CD4-positive, alpha-beta T cell treated with Interleukin-4 for 1 hour (primary cell): ENCODE data around the gene KCNA2.

Experiments used
- DNase-seq, 2 donors: peaks; one replicate each; pipeline ENCODE4 v3.0.0-alpha.2; 2020 to 2022

Gene KCNA2

DNA sequence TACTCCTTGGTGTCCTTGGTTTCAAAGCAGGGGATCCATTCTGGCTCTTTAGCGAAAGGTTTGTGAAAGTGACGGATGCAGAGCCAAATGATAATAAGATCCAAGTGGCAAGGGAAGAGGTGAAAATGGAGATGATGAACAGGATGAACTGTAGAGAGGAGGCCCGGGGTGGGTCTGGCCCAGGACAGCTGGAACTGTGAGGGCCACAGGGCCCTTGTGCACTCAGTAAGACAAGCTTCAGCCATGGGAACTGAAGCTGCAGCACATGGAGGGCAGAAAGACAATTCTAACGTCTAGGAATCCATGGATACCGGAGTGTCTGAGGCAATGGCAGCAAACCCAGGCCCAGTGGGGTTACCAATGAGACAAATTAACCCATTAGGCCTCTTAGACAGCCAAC, 4.8 kb downstream of the KCNA2 start:
- no peak for DNase-seq

DNA sequence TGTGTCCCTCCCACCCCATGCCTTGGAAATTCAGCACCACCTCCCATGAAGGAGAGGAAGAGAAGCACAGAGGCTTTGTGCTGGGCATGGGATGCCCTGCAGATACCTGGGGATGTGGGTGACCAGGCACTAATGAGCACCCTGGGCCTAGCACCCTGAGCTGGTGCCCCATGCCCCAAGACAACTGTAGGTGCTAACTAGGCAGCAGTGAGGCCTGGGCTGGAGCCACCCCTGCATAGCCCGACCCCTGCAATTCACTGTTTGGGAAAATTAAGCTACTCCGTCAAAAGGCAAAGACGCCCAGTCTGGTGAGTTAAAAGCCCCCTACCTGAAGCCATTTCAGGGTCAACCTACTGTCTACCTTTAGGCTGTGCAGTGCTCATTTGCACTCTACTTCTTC, 5.4 kb downstream of the KCNA2 start:
- no peak for DNase-seq

DNA sequence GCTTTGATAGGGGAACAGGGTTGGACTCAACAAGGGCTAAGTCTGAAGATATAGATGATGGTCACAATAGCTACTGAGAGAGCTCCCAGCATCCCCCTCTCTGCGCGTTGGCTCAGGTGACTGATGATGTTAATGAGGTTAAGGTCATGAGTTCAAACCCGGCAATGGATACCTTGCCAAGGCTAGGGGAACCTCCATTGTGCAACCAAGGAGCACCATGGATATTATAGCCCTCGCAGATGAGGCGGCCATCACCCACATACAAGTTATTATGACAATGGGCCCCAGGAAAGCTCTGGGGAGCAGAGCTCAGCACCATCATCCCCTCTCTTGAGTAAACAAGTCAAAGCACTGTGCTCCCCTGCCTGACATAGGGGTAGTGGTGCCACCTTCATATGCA, 8.2 kb downstream of the KCNA2 start:
- no peak for DNase-seq

DNA sequence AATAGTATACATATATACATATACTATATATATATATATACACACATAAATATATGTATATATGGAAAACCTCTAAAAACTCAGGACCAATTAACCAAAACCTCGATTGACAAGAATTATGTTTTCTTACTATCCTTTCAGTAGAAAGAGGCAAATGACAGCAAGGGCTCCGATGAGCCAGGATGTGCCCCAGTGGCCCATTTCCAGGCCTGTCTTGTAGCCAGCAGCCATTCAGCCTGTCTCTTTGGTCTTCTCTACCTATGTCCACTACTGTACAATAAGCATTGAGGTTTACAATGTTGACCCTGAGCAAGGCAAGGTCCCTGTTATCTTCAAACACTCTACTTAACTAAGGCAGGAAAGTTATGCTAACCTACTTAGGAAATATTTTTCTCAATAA, 9.8 kb downstream of the KCNA2 start:
- DNase-seq = no peak

DNA sequence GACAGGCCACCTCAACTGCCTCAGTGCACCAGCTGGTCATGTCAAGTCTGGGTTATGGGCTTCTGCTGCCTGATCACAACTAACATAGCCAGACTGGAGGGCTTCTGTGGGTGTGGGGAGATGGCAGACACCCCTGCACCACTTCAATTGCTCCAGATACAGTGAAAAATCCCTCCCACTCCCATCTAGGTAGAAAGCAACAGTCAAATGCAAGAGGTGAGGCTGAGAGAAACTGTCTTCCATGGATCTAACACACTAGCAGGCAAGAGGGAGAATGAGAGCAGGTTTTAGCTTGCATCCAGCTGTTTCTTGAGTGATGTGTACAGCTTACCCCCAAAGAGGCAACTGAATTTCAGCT, 10.8 kb downstream of the KCNA2 start:
- no peak for DNase-seq

DNA sequence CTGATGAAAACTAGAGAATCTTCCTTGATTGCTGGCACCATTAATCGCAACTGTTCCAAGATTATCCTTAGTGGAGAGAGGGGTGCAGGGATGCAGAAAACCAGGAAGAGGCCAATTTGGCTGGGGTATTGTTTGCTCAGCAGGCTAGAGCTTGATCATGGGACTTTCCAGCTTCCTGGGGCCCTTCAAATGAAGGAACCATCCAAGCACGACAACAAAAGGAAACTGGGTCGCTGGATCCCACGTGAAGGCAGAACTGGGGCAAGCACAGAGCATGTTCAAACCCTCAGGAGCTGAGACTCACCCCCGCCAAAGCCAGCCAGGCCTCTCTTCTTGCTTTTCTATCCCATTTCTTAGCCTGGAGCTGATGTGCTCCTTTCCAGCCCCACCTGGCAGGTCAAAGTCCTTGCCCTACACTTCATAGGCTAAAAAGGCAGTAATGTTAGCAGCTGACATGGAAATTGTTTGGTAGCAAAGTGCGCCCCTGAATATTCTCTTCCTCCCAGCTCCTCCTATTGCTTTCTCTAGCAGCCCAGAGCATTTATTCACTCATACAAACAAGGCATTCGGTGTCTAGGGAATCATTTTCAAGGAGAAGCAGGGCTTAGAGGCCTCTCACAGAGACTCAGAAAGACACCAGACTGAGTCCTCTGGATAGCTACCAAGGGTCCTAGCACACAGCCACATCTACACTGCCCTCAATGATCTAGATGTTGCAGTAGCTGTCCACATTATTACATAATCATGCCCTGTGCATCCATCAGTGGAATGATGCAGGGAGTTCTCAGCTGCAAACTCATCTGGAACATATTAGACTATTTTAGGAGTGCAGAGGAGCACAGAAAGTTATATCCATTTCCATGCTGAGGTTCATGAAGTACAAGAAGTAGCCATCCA, 11.5 kb downstream of the KCNA2 start:
- no peak for DNase-seq

DNA sequence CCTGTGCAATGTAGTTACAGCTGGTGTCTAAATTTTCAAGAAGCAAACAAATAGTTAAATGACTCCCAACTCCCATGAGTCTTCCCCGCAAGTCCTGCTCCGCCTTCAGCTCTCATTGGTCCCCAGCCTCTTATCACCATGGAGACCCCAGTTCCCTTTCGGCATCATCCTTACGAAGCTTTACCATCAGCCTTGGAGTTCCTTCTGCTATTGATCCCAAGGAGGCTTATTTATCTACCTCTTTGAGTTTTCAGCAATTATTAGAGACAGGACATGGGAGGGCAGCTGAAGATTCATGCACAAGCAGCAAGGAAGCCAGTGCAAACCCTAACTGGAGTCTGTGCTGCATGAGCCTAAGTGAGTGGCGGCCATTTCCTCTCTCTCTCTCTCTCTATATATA, 12.3 kb downstream of the KCNA2 start:
- no peak for DNase-seq

DNA sequence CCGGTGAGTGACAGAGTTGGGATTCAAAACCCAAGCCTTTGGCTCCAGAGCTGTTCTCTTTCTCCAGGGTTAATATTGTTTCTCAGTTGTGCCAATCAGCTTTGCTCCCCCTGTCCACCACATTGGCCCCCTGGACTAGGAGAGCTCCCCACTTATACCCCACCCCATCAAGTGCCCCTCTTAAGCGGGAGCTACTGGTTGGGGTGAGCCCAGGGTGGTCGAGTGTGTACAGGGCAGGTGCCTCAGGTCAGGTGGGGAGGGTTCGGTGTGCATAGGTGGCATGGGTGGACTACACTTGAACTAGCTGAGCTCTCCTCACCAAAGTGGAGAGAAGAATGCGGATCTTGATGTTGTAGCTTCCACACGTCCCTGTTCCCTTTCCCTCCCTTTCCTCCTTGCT, 14.2 kb downstream of the KCNA2 start:
- no peak for DNase-seq

DNA sequence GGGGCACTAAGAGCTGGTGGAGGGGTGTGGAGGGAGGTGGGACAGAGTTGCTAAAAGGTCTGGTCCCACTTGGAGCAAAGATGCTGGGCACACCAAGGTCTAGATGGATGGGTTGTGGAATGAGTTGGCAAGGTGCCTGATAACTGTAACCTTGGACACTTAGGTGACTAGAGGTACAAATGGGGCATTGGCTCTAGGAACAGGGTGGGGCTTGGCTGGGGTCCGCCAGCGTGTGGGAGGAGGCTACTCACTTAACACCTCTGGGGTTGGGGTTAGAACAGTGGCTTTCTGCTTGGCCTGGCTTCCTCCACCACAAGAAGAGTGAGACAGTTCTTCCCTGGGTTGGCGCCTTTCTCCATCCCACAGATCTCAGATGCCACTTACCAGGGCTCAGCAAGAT, 17.2 kb downstream of the KCNA2 start:
- DNase-seq = no peak

DNA sequence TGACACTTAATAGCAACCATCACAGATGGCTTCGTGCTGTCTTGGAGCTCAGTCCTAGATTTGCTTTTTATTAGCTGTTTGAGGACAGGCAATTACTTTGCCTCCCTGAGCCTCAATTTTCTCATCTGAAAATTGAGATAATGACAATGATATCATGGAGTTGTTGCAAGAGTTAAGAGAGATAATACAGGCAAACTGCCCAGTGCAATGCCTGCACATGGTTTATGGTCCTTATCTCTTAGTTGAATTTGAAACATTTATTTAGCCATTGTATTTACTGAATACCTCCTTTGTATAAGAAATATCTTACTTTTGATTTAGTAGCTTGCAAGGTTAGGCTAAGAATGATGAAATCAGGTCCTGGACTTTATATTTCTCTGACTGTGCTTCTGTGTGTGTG, 17.7 kb downstream of the KCNA2 start:
- DNase-seq = no peak

DNA sequence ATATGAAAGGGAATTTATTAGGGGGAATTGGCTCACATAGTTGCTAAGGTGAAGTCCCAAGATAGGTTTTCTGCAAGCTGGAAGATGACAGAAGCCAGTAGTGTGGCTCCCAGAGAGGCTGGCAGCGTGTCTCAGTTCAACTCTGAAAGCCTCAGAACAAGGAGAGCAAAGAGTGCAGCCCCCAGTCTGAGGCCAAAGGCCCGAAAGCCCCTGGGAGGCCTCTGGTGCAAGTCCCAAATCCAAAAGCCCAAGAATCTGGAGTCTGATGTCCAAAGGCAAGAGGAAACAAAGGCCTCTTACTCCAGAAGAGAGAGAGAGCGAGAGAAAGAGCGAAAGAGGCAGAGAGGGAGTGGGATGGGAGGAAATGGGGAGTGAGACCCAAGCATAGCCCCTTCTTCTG, 18.3 kb downstream of the KCNA2 start:
- DNase-seq = no peak

DNA sequence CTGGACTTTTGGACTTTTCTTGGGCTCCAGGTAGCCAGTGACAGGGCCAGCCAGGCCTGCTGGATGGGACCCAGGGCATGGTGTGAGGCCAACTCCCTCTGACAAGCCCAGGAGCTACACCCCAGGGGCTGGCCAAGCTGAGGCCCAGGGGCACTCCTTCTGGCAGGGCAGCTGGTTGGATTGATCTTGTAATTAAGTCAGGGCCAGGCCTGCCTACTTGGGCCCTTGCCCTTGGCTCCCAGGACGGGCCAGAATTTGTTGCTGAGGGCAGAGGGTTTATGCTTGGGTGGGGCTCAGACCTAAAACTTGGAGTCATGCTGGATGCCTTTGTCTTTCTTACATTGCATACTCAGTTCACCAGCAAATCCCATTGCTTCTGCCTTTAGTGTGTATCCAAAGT, 20.7 kb downstream of the KCNA2 start:
- no peak for DNase-seq

DNA sequence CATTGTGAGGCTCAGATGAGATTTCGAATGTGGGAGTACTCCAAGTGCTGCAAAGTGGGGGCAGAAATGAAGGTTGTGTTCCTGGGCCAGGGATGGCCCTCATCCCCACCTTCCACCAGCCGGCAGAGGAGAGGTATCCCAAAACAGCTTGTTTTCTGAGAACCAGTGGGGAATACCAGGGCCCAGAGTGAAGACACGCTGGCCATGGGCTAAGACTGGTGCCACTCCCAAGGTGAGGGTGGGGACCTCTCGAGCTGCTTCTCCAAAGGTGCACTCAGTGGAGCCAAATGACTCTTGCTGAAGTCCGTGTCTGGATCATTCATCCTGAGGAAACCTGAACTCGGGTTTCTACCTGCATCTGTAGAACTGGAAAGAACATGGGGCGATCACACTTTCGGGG, 22.1 kb downstream of the KCNA2 start:
- no peak for DNase-seq

DNA sequence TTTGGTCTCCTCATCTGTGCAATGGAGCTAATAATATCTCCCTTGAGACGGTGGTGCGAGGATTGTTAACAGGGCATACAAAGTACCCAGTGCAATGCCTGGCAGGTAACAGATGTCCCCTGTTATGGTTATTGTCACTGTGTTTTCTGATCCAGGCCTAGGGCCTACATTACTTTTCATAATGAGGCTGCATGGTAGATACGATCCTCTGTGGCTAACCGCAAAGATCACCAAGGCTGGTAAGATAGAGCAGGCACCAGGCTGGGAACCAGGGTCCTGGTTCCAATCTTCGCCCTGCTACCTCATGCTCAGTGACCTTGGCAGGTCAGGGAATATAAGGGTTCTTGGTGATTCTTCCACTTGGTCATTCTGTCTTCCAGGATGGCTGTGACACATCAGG, 22.7 kb downstream of the KCNA2 start:
- no peak for DNase-seq

DNA sequence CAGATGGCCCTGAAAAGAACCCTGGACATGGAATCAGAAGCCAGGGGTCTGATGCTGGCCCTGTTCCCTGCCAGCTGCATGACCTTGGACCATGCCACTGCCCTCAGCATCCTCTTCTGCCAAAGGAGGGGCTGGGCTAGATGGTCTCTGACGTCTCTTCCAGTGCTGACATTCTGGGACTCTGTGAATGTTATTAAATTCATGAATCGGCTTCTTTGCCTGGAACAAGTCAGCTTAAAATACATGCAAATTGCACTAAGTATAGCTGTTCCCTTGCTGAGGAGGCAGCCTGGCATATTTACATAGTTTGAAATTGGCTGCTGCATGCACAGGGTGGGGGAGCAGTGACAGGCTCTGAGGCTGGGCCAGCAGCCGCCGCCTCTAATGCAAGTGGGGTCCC, 23.8 kb downstream of the KCNA2 start:
- no peak for DNase-seq

DNA sequence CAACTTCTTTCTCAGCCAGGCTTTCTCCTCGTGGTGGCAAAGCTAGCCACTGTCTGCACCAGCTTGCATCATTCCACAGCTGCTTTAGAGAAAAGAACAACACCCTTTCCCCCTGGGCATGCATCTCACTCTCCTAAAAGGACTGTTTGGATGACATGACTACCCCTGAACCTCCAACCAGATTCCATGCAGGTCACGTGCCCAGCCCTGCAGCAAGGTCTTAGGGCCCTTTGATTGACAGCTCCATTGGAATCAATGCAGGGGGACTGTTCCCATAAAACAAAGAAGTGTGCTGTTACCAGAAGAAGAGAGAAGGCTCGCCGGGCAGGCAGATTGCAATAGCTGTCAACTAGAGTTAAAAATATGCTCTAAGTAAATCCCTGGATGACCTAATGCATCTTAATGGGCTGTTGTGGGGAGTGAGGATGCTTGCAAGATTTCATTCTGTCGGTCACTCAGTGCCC, 24.4 kb downstream of the KCNA2 start:
- DNase-seq = no peak

DNA sequence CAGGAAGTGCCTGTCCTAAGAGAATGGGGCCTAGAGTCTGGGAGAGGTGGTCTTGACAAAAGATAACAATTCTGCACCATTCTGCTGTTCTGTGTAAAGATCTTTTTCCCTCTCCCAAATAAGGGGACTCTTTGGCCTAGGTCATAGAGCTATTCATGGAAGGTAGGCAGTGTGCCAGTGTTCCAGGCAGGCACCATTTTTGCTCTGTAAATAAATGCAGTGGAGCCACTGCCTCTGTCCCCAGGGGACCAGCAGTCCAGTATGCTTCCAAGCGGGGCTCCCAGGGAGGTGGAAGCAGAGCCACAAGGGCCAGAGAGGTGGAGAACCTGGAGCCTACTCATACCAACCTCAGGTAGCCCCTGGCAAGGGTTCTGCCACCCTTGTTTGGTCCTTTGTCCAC, 25.9 kb downstream of the KCNA2 start:
- DNase-seq = no peak

DNA sequence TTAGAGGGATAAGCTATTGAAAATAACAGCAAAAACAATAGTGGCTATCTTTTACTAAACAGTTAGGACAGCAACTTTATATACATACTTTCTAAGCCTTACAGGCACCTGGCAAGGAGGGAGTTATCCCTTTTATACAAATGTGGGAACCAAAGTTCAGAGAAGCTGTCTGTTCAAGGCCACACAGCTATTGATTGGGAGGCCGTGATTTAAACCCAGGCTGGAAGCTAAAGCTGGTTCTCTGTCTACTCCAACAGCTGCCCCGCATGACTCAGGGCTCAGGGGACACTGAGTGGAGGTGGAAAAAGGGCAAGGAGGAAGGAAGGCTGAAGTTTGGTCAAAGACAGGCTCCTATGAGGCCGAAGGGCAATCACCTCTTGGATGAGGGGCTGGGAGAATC, 26.7 kb downstream of the KCNA2 start:
- DNase-seq = no peak

DNA sequence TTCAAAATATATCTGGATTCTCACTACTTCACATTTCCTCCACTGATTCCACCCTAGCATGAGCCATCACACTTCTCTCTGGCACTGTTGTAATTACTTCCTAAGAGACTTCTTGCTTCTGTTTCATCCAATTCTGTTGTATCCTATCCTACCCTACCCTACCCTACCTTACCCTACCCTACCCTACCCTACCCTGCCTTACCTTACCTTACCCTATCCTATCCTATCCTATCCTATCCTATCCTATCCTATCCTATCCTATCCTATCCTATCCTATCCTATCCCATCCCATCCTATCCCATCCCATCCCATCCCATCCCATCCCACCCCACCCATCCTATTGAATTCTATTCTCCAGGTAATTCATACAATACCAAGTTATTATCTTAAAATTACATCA, 29.7 kb downstream of the KCNA2 start:
- no peak for DNase-seq

DNA sequence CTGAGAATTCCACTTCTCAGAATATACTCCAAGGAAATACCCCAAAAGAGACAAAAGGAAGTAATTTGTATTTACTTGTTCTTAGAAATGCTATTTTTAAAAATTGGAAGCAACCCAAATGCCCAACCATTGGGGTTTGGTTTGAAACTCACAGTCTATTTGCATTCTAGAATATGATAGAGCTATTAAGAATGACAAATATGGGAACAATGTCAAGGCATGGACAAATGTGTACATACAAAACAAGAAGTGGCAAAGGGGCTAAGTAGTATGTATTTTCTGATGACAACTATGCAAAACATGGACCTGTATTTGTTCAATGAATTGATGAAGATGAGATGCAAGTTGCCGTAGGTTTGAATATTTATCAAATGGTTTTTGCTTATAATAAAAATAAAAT, 32.8 kb downstream of the KCNA2 start:
- no peak for DNase-seq

DNA sequence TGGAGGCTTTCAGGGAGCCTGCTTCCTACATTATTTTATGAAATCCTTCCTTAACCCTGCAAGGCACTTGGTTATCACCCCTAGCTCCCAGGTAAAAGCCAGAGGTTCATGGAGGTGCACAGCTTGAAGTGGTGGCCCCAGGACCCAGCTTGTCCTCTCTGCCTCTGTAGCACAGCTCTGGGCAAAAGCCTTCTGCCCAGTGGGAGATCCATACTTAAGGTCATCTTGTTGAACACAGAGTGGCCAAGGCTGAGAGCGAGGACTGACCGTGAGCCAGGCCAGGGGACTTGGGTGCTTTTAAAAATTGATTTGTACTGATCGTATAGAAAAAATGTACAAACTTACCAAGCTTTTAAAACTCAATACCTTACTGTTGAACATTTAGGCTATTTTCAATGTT, 33.4 kb downstream of the KCNA2 start:
- DNase-seq = no peak

DNA sequence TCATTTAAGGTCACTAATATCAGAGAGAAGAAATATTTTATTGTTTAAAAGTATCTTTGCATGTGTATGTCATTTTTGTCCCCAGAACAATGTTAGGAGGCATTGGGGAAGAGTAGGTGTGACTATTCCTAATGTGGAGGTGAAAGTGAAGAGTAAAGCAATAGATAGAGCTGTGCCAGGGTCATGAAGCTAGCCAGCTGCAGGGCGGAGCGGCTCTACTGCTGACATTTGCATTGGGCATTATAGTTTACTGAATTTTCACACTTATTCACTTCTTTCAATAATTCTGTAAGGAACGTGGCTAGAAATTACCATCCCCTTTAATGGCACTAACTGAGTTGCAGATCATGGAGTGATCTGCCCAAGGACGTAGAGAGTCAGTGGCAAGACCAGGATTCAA, 35.3 kb downstream of the KCNA2 start:
- DNase-seq = no peak

DNA sequence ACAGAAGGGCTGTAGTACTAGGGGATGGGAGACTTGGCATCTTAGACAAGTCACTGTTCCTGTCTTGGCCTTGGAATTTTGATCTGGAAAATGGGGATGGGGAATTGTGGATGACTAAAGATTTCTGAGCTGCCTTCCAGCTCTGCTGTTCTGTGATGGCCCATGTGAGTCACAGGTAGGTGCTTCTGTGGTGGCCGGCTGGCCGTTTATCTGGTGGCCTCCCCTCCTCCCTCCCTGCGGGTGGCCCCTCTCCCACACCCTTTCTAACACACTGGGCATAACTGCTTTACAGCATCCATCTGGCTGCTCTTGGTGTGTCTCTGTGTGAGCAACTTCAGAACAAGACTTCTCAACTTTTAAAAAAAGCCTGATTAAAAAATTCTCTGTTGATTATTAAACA, 35.9 kb downstream of the KCNA2 start:
- no peak for DNase-seq

DNA sequence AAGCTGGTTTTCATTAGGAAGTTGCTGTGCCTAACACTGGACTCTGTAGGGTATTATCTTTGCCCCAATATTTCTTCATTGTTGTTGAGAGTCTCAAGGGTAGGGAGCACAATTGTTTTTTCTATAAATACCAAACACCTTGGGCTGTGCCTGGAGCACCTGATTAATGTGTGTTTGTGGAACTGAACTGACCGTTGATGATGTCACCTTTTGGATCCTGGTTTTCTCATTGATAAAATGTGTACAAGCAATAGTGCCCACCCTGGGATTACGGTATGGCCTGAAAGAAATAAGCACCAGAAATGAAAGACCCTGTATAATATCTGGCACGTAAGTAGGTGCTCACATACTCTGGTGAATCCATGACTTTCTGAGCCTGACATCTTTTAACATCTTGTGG, 39.3 kb downstream of the KCNA2 start:
- DNase-seq = no peak

DNA sequence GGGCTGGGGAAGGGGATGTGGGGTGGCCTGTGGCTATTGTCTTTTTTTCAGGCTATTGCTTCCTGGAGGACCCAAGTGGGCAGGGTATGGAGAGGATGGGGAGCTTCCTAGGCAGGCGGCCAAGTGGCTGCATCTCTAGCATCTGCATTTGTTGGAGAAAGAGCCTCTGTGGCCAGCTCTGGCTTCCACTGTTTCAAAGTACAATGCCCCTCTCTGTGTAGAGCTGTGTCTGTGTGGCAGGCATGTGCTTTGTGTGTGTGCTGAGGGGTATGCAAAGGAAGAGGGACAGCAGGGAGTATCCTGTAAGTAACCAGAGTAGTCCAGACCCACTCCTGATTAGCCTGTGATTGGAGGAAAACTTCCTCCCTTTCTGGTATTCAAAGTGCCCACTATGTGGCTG, 40.6 kb downstream of the KCNA2 start:
- DNase-seq = no peak
